Neuronal stem cell (in vitro differentiated cells): ENCODE data around the gene DHX40.

Experiments used
- DNase-seq: peaks from one replicate; pipeline ENCODE4 v3.0.0-alpha.2; 2013; ENCODE audit warnings: low spot score
- H2AFZ ChIP-seq: one replicate; pipeline ENCODE4 v1.6.1; 2013; ENCODE audit warnings: mild to moderate bottlenecking, low read length, inconsistent platforms
- H2AK5ac ChIP-seq: 2 replicates; pipeline ENCODE4 v1.6.1; 2013; ENCODE audit warnings: low read depth, mild to moderate bottlenecking, inconsistent platforms, low read length, moderate library complexity, mixed read lengths
- H2BK120ac ChIP-seq: 2 replicates; pipeline ENCODE4 v1.6.1; 2013; ENCODE audit warnings: low read depth, mild to moderate bottlenecking, inconsistent platforms, low read length, moderate library complexity, mixed read lengths
- H2BK12ac ChIP-seq: one replicate; pipeline ENCODE4 v1.6.1; 2013; ENCODE audit warnings: low read length, inconsistent platforms
- H2BK15ac ChIP-seq: 2 replicates; pipeline ENCODE4 v1.6.1; 2013; ENCODE audit warnings: mild to moderate bottlenecking, low read length, inconsistent platforms, mixed read lengths
- H2BK5ac ChIP-seq: one replicate; pipeline ENCODE4 v1.6.1; 2013; ENCODE audit warnings: inconsistent platforms, mild to moderate bottlenecking, low read length, moderate library complexity
- H3K14ac ChIP-seq: one replicate; pipeline ENCODE4 v1.6.1; 2013; ENCODE audit warnings: low read length, inconsistent platforms
- H3K18ac ChIP-seq: 2 replicates; pipeline ENCODE4 v1.6.1; 2013; ENCODE audit warnings: low read length, inconsistent platforms
- H3K23ac ChIP-seq: 2 replicates; pipeline ENCODE4 v1.6.1; 2013; ENCODE audit warnings: low read depth, mild to moderate bottlenecking, mixed read lengths, low read length, inconsistent platforms; ENCODE audit not compliant: poor library complexity
- H3K27ac ChIP-seq: replicated peaks from 3 replicates; pipeline ENCODE4 v1.5.1; 2013; ENCODE audit warnings: low read length, inconsistent platforms
- H3K27me3 ChIP-seq, 3 experiments: 2 replicates each; pipeline ENCODE4 v1.6.1; 2013; ENCODE audit warnings: low read length in 3 of 3, mild to moderate bottlenecking in 2 of 3, inconsistent platforms in 1 of 3, low read depth in 1 of 3, mixed read lengths in 1 of 3, moderate library complexity in 1 of 3; ENCODE audit not compliant: control insufficient read depth in 3 of 3, insufficient read depth in 3 of 3
- H3K36me3 ChIP-seq, 2 donors: replicated peaks in 1 of 2; 2 replicates each; pipeline ENCODE4 v1.6.1; 2013; ENCODE audit warnings: low read length in 2 of 2; ENCODE audit not compliant: control insufficient read depth in 2 of 2, insufficient read depth in 2 of 2
- H3K4ac ChIP-seq: 2 replicates; pipeline ENCODE4 v1.6.1; 2013; ENCODE audit warnings: inconsistent platforms, mild to moderate bottlenecking, low read length, moderate library complexity
- H3K4me1 ChIP-seq, 2 donors: 1 replicate in 1 of 2; 2 replicates in 1 of 2; pipeline ENCODE4 v1.6.1; 2013; ENCODE audit warnings: low read length in 2 of 2, low read depth in 1 of 2; ENCODE audit not compliant: control insufficient read depth in 2 of 2, insufficient read depth in 1 of 2
- H3K4me2 ChIP-seq: one replicate; pipeline ENCODE4 v1.6.1; 2013; ENCODE audit warnings: mild to moderate bottlenecking, low read length, inconsistent platforms; ENCODE audit not compliant: insufficient read depth, poor library complexity, severe bottlenecking
- H3K4me3 ChIP-seq, 2 donors: 2 replicates each; pipeline ENCODE4 v1.5.1; 2013; ENCODE audit warnings: low read length in 2 of 2, mild to moderate bottlenecking in 2 of 2, inconsistent platforms in 1 of 2, moderate library complexity in 1 of 2
- H3K79me1 ChIP-seq: one replicate; pipeline ENCODE4 v1.6.1; 2013; ENCODE audit warnings: low read depth, mild to moderate bottlenecking, inconsistent platforms, low read length, moderate library complexity
- H3K9ac ChIP-seq: one replicate; pipeline ENCODE4 v1.6.1; 2013; ENCODE audit warnings: mild to moderate bottlenecking, low read depth, low read length, inconsistent platforms; ENCODE audit not compliant: poor library complexity
- H3K9me3 ChIP-seq, 2 donors: replicated peaks in 1 of 2; 2 replicates each; pipeline versions ENCODE3 to v1.6.1; 2013; ENCODE audit warnings: low read length in 2 of 2, mild to moderate bottlenecking in 2 of 2, inconsistent platforms in 1 of 2, low read depth in 1 of 2, mixed read lengths in 1 of 2, moderate library complexity in 1 of 2; ENCODE audit not compliant: control insufficient read depth in 2 of 2, insufficient read depth in 1 of 2
- H4K8ac ChIP-seq: one replicate; pipeline ENCODE4 v1.6.1; 2013; ENCODE audit warnings: low read depth, mild to moderate bottlenecking, inconsistent platforms, low read length, moderate library complexity
- H4K91ac ChIP-seq: one replicate; pipeline ENCODE4 v1.6.1; 2013; ENCODE audit warnings: low read length, low read depth, mild to moderate bottlenecking, inconsistent platforms; ENCODE audit not compliant: poor library complexity
- WGBS, 2 donors: extraction: QIAGEN DNeasy Blood & Tissue Kit; methylation state at CpG; one replicate each; pipeline ENCODE4 v1.1.7; 2013; ENCODE audit warnings: missing lambda C conversion rate in 2 of 2, mixed read lengths in 1 of 2; ENCODE audit not compliant: insufficient read length in 2 of 2, insufficient replicate concordance in 1 of 2; ENCODE audit errors: extremely low coverage in 2 of 2; 5-methylcytosine and 5-hydroxymethylcytosine counted together

Gene DHX40

GRCh38 chr17:59626756-59627155 is 61.3 kb downstream of the DHX40 start:
- H3K4ac ChIP-seq: no peak overlapping the region
- no peak overlapping the region for H3K9ac ChIP-seq
- H3K4me3 ChIP-seq: no peak overlapping the region
- no peak overlapping the region for H3K4me2 ChIP-seq
- H4K8ac ChIP-seq: no peak overlapping the region
- H2BK12ac ChIP-seq: no peak overlapping the region
- H2BK120ac ChIP-seq: no peak overlapping the region
- DNase-seq: no peak
- no CpG with 5 or more reads among the region's 5 CpGs for WGBS, 2 donors
- no peak overlapping the region for H2BK15ac ChIP-seq
- peaks cover 4% of the 10 kb centered on the region for H3K79me1 ChIP-seq
- no peak overlapping the region for H2AK5ac ChIP-seq
- no peak overlapping the region for H2BK5ac ChIP-seq
- H3K27ac ChIP-seq: no peak overlapping the region
- H3K4me1 ChIP-seq: peaks cover 0 to 12% of the 10 kb centered on the region in 2 donors
- H3K9me3 ChIP-seq: peaks cover 0 to 2% of the 10 kb centered on the region in 2 donors
- peaks cover 0 to 72% of the 10 kb centered on the region in 2 donors for H3K36me3 ChIP-seq
- H4K91ac ChIP-seq: no peak overlapping the region
- no peaks in the 10 kb centered on the region for H3K27me3 ChIP-seq
- H3K18ac ChIP-seq: no peak overlapping the region
- no peak overlapping the region for H3K14ac ChIP-seq
- H3K23ac ChIP-seq: no peak overlapping the region
- H2AFZ ChIP-seq: no peak overlapping the region

GRCh38 chr17:59627274-59627673 is 61.9 kb downstream of the DHX40 start:
- peaks cover 4% of the 10 kb centered on the region for H3K79me1 ChIP-seq
- H2BK120ac ChIP-seq: no peak overlapping the region
- no peak overlapping the region for H2AFZ ChIP-seq
- peaks cover 0 to 11% of the 10 kb centered on the region in 2 donors for H3K4me1 ChIP-seq
- H3K36me3 ChIP-seq: peaks cover 0 to 69% of the 10 kb centered on the region in 2 donors
- H3K4ac ChIP-seq: no peak overlapping the region
- no peak overlapping the region for H3K4me3 ChIP-seq
- H2BK15ac ChIP-seq: no peak overlapping the region
- WGBS, 2 donors: no CpG with 5 or more reads among the region's 3 CpGs
- H4K8ac ChIP-seq: no peak overlapping the region
- H3K9ac ChIP-seq: no peak overlapping the region
- peaks cover 0 to 2% of the 10 kb centered on the region in 2 donors for H3K9me3 ChIP-seq
- no peak overlapping the region for H3K14ac ChIP-seq
- DNase-seq: no peak
- H3K18ac ChIP-seq: no peak overlapping the region
- no peak overlapping the region for H2BK5ac ChIP-seq
- H4K91ac ChIP-seq: no peak overlapping the region
- no peak overlapping the region for H3K27ac ChIP-seq
- no peak overlapping the region for H3K4me2 ChIP-seq
- no peak overlapping the region for H2BK12ac ChIP-seq
- H3K27me3 ChIP-seq: no peaks in the 10 kb centered on the region
- H2AK5ac ChIP-seq: no peak overlapping the region
- H3K23ac ChIP-seq: no peak overlapping the region

- Histone ChIP-seq H3K4me3 (no peak overlapping the region), H3K14ac (no peak overlapping the region), H3K4ac (no peak overlapping the region), H3K18ac (no peak overlapping the region), H4K8ac (no peak overlapping the region), H3K27ac (no peak overlapping the region), H2BK15ac (no peak overlapping the region), H3K9ac (no peak overlapping the region), H2AFZ (no peak overlapping the region), H2BK12ac (no peak overlapping the region), H4K91ac (no peak overlapping the region), H2BK5ac (no peak overlapping the region), H2AK5ac (no peak overlapping the region), H2BK120ac (no peak overlapping the region), H3K79me1 (peaks cover 4% of the 10 kb centered on the region), H3K27me3 (no peaks in the 10 kb centered on the region), H3K4me1 (peaks cover 0 to 6% of the 10 kb centered on the region in 2 donors), H3K9me3 (peaks cover 0 to 2% of the 10 kb centered on the region in 2 donors), H3K4me2 (no peak overlapping the region), H3K23ac (no peak overlapping the region), H3K36me3 (peaks cover 0 to 64% of the 10 kb centered on the region in 2 donors)
- no CpG with 5 or more reads among the region's 2 CpGs for WGBS, 2 donors
- DNase-seq: no peak
Observed at GRCh38 chr17:59627770-59628171, 62.4 kb downstream of the DHX40 start.

GRCh38 chr17:59629174-59629573 is 63.8 kb downstream of the DHX40 start:
- peaks cover 0 to 2% of the 10 kb centered on the region in 2 donors for H3K9me3 ChIP-seq
- no peak overlapping the region for H3K14ac ChIP-seq
- H2AK5ac ChIP-seq: no peak overlapping the region
- H3K9ac ChIP-seq: no peak overlapping the region
- H4K91ac ChIP-seq: no peak overlapping the region
- H2BK5ac ChIP-seq: no peak overlapping the region
- no peak overlapping the region for H3K27ac ChIP-seq
- no peak overlapping the region for H3K4me2 ChIP-seq
- no peak overlapping the region for H4K8ac ChIP-seq
- no peak overlapping the region for H3K4me3 ChIP-seq
- peaks cover 0 to 5% of the 10 kb centered on the region in 2 donors for H3K4me1 ChIP-seq
- no peak overlapping the region for H3K23ac ChIP-seq
- no CpG with 5 or more reads among the region's 3 CpGs for WGBS, 2 donors
- no peak overlapping the region for H2BK15ac ChIP-seq
- no peak overlapping the region for H2BK12ac ChIP-seq
- H2BK120ac ChIP-seq: no peak overlapping the region
- DNase-seq: no peak
- H3K4ac ChIP-seq: no peak overlapping the region
- H2AFZ ChIP-seq: no peak overlapping the region
- H3K18ac ChIP-seq: no peak overlapping the region
- H3K79me1 ChIP-seq: peaks cover 6% of the 10 kb centered on the region
- peaks cover 0 to 59% of the 10 kb centered on the region in 2 donors for H3K36me3 ChIP-seq
- H3K27me3 ChIP-seq: no peaks in the 10 kb centered on the region
